ENCODE results near the gene TBCA.

Gene TBCA

DNA sequence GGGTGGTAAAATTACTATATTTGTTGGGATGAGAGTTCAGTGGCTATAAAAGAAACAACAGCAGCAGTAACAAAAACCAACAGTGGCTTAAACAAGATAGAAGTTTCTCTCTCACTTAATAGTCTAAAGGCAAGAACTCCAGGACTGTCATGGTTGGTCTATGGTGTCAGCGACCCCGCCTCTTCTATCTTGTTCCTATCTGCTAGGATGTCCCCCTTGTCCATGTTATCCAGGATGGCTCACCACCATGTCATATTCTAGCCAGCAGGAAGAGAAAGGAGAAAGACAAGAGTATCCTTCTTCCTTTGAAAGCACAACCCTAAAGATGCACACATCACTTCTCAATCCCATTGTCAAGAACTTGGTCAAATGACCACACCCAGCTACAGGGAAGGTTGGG lies 126.4 kb downstream of the TBCA start:
- in situ Hi-C loops (cut with MboI; ENCODE audit: low pct_unique_long_range_greater_than_20kb, low sequenced_read_pairs) = no loop called here
- no peak for DNase-seq

DNA sequence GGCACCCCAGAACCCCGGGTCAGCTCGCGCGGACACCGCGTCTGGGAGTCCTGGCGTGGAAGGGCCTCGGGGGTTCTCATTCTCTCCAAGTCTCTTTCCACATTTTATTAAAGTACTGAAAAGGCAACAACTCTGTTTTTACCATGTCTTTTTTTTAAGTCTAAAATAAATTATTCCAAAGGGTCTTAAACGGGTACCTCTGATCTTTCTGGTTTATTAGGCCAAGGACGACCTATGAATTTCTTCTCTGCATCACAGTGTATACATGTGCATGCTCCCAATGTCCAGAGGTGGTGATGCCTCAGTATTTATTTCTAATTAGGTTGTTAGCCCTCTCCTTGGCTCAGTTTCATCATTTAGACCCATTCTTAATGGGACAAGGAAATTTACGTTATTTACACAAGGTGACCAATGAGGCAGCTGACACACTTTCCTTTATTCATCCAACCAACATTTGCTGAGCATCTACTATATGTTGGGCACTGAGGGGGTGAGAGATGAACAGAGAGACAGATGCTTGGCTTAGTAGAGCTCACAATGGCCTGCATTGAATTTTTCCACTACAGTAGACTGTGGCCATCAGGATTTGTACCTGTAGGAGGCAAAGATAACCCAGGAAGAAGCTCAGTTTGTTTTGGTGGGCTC lies 130.0 kb downstream of the TBCA start:
- peak; percentile 8 for DNase-seq
- in situ Hi-C loops (cut with MboI; ENCODE audit: low pct_unique_long_range_greater_than_20kb, low sequenced_read_pairs) = no loop called here

DNA sequence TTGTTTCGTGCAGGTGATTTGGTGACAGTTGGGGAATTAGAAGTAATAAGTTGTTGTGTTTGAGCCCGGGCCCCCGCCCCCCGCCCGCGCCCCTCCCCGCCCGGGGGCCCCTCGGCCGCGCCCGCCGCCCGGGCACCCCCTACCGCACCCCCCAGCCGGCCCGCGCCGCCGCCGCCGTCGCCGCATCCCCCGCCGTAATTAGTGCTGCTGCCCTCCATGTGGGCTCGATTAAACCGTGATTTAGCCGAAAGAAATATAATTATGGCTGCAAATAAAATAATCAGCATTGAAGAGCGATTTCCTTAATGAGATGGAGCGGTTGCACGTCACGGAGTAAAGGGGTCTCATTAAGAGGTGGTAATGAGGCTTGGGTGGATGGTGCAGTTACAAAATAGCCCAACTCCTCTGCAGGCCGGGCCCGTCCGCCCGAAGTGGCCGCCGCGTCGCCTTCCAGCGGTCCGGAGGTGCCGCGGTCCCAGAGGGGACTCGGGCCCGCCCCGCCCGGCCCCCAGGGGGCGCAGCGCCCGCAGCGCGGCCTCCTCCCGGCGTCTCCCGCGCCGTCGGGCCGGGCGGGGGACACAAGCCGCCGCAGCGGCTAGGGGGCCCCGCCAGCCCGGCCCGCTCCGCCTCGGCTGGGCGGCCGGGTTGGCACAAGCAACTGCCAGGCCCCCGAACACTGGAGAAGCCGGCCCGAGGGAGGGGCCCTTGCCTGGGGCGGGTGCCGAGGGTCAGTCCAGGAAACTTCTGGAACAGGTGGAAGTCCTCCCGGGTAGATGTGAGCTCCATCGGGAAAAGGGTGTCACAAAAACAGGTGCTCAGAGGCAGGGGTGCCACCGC lies 130.8 kb downstream of the TBCA start:
- in situ Hi-C loops (cut with MboI; ENCODE audit: low pct_unique_long_range_greater_than_20kb, low sequenced_read_pairs) = no loop called here
- DNase-seq = peak; percentile 52

DNA sequence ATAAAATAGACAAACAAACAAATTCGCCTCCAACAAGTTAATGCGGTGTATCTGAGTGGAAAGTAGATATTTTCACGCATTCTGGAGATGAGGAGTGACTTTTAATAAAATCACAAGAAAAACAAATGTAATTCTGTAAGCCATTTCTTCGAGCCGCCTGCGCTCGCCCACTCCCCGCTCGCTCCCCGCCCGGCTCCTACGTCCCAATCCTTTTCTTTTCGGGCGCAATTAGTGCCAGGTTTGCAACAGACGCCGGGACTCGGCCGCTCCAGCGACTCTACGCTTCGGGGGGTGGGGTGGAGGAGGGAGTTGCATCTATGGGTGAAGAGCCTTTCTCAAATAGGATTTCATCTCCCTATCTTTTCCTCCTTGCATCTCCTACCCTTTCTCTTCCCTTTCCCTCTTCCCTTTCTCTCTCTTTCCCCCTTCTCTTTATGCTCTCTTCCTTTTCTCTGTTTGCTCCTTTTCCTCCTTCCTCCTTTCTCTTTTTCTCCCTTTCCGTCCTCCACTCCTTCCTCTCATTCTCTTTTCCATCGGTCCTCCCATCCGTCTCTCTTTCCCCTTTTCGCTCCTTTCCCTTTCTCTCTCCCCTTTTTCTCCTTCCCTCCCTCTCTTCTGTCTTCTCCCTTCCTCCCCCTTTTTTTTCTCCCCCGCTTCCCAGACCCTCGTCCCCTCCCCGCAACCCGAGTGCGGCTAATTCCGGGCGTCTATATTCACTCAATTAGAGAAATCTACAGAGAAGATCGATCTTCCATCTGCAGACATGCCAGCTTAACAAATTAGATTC lies 131.6 kb downstream of the TBCA start:
- DNase-seq = no peak
- in situ Hi-C loops (cut with MboI; ENCODE audit: low pct_unique_long_range_greater_than_20kb, low sequenced_read_pairs) = no loop called here

DNA sequence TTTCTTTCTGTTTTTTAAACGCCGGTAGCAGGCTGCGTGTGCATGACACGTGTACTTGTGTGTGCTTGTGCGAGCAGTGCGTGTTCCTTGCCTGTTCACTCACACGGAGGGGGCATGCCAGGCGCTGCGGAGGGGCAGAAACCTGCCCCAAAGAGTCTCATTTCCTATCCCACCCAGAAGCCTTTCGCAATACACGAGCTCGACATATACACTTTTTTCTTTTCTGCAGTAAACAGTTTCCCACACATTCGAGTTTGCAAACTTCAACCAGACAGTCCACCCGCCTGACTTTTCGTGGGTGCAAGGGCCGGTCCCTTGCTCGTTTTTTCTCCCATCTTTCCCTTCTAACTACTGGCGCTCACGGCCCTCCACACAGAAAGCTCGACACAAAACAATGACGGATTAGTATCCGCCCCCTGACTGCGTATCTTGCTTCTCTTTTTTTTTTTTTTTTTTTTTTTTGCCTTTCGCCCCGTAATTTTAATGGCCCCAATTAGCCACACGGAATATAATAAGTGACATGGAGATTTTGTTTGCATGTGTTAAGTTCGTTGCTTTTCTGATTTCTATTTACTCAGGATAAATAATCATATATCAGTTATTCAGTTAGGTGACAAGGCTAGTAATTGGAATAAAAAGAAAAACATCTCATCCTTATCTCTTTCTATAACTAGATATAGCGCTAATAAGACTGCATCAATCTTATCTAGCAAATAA lies 132.3 kb downstream of the TBCA start:
- no peak for DNase-seq
- in situ Hi-C loops (cut with MboI; ENCODE audit: low pct_unique_long_range_greater_than_20kb, low sequenced_read_pairs) = no loop called here

DNA sequence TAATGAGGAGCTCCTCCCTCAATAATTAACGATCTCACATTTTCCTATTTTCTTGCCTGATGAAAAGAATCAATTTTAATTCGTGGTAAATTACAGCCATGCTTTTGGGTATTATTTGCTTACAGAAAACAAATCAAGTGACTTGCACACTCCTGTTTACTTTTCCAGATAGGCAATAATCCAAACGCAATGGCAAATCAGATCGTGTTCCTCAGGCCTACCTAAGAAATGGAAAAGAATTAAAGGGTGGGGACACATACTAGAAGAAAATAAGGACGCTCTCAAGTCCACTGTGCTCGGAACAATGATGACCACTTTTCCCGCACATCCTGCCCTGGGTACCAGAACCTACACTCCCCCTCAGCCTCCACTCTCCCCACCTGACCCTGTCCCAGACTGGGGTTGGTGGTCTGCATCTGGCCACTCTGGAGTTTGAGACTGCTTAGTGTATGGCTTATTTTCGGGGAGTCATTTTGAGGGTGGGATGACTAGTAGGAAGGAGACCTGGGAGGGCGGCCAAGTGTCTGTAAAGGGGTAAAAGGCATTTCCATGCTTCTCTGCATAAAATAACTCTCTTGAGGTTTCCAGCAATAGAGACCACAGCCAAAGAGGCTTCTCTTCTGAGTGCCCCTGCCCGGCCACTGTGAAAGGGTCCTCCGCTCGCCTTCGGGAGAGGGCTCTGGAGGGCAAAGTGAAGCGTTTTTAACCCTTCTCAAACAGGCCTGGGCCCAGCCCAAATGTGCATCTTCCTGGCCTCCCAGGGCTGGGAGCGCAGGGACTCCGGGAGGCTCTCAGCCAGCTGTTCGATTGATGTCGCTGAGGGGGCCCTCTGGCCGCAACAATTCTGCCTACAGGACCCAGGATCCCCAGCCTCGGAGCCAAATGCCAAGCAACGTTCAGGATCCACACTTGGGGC lies 133.1 kb downstream of the TBCA start:
- no peak for DNase-seq
- in situ Hi-C loops (cut with MboI; ENCODE audit: low pct_unique_long_range_greater_than_20kb, low sequenced_read_pairs) = no loop called here

DNA sequence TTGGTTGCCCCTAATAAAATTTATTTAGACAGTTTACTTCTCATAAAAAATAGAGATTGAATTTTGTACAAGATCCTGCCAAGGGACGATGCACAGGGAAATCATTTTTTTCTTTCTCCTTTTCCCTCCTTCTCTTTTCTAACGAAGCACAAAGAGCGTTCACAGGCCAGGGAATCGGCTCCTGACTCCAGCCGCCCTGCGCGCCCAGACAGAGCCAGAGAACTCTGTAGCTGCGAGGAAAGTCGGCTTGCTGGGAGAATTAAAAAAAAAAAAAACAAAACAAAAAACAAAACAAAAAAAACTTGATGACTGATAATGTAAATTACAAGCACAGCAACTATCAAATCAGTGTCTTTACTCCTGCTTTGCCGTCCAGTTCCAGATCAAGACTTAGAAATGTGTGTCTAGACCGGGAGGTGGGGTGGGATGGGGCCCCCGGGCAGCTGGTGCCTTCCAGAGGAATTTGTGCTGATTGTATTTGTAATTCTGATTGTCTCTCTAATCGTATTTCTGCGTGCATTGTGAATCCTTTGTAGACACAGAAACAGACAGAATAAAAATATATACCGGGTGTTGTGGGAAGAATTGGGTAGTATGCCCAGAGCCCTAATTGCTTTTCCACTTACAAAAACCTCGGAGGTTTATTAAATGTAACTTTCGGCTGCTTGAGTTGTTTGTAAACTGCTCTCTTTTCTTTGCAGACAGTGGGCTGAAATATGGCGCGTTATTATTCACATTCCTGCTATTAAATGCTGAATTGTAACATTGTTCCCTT lies 134.0 kb downstream of the TBCA start:
- in situ Hi-C loops (cut with MboI; ENCODE audit: low pct_unique_long_range_greater_than_20kb, low sequenced_read_pairs) = no loop called here
- DNase-seq = no peak

DNA sequence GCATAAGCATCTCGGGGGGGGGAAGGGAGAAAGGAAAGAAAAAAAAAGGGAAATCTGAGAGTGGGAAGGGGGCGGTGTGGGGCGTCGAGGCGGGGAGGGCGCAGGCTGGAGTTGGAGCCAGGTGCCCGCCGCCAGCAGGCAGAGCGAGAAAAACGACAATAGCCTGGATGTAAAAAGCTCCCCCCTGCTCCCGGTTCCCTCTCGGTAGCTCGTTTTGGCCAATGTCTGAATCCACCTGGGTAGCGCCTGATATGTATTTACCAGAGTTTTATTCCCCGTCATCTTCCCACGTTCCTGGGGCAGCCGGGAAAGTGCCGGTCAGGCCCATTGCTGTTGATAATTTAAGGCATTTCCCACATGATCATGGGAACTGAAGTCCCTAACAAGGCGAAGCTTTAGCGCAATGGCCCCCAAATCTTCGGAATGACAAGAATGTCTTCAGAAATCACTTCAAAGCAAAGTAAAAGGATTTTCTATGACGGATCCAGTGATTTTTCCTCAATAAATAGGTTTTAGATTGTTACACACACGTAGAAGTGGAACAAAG lies 134.7 kb downstream of the TBCA start:
- DNase-seq = no peak
- in situ Hi-C loops (cut with MboI; ENCODE audit: low pct_unique_long_range_greater_than_20kb, low sequenced_read_pairs) = no loop called here

Data from KBM-7 (cell line).